Measurements from ENCODE around the gene PHF19. TPM values are rescaled to one million over a fixed set of nuclear protein-coding genes. Genes with fewer than 3 reads are reported as not detected.

Gene PHF19
- polyA plus RNA-seq, 2 of the 4 experiments (the other 2 are of a cell fraction): 50.7 to 102 TPM

- TF ChIP-seq USF2 (IDR thresholded peaks at IDR 0.05) (no peak), NPAS2 (CRISPR knock-in tag; IDR thresholded peaks at IDR 0.05; ENCODE audit: borderline replicate concordance) (no peak), RCOR1 (IDR thresholded peaks at IDR 0.05; ENCODE audit: low read depth, low read length) (no peak), MAFK (IDR thresholded peaks at IDR 0.05; ENCODE audit: partially characterized antibody) (no peak), BCL3 (IDR thresholded peaks at IDR 0.05) (no peak; the same call in 2 of the 3 replicates), PHF8 (IDR thresholded peaks at IDR 0.05; ENCODE audit: borderline replicate concordance, low read depth) (peak; percentile 60), FOXS1 (CRISPR knock-in tag; IDR thresholded peaks at IDR 0.05) (no peak), CBX2 (IDR thresholded peaks at IDR 0.05; ENCODE audit: borderline replicate concordance, low read depth) (no peak), MYC (IDR thresholded peaks at IDR 0.05; ENCODE audit: borderline replicate concordance, low read length) (no peak), HEYL (CRISPR knock-in tag; IDR thresholded peaks at IDR 0.05) (no peak), SMC3 (IDR thresholded peaks at IDR 0.05) (peak; percentile 14; the same call in 1 of the 3 replicates), MAZ (IDR thresholded peaks at IDR 0.05; ENCODE audit: borderline replicate concordance, low read depth, low read length) (no peak), HDAC2 (IDR thresholded peaks at IDR 0.05) (no peak)
Measured at GRCh38 chr9:120842685-120843485, 34.1 kb downstream of the PHF19 start, which contains the start of gene PSMD5 (continued).

GRCh38 chr9:120841930-120842684 is 34.9 kb downstream of the PHF19 start:
- 41% methylated on average over 18 of the region's 18 CpGs for WGBS (ENCODE audit: missing lambda C conversion rate)
- POLR2A ChIA-PET: no interaction called here
- no peak for TF ChIP-seq CHD4 (IDR thresholded peaks at IDR 0.05; ENCODE audit: borderline replicate concordance)
- TF ChIP-seq ATOH8 (CRISPR knock-in tag; IDR thresholded peaks at IDR 0.05; ENCODE audit: low read depth): no peak
- no peak for TF ChIP-seq CTCF (IDR thresholded peaks at IDR 0.05)
- no peak for TF ChIP-seq HMGXB4 (CRISPR knock-in tag; IDR thresholded peaks at IDR 0.05; ENCODE audit: borderline replicate concordance)
- TF ChIP-seq HOXB5 (CRISPR knock-in tag; IDR thresholded peaks at IDR 0.05): no peak
- CTCF ChIA-PET: no interaction called here
- FAIRE-seq (no peak), ATAC-seq (peak; percentile 12 to 16; a peak in 3 of 6 replicates), DNase-seq (ENCODE audit: low read depth in 1 of 2, low spot score in 1 of 2) (peak in 1 of 2 experiments; percentile 16)
- peak overlapping the region; percentile 74 for H3K4me3 ChIP-seq
- H3K9me3 ChIP-seq: no peaks in the 10 kb centered on the region
- H3K4me1 ChIP-seq: peaks cover 12% of the 10 kb centered on the region; the same call in 1 of the 3 replicates
- H3K27ac ChIP-seq: peak overlapping the region; percentile 92 to 94
- peak overlapping the region; percentile 88 for H3K4me2 ChIP-seq
